Measurements from ENCODE around the gene UMODL1. TPM values are rescaled to one million over a fixed set of nuclear protein-coding genes. Genes with fewer than 3 reads are reported as not detected.

The UMODL1 gene
- total and polyA plus RNA-seq, 10 of the 15 experiments (the other 5 are each of a cell fraction or from before 2014, with no cell fraction given): 0.01 to 0.11 (median 0.03) TPM; not detected in 5

- SMC1A ChIA-PET (ENCODE audit: uncharacterized antibody, unreplicated experiment): no interaction called here
- ATAC-seq (no peak), FAIRE-seq (no peak), DNase-seq (ENCODE audit: low read depth, low spot score) (no peak)
- Histone ChIP-seq H3K4me2 (ENCODE audit: control insufficient read depth, insufficient read depth) (no peak overlapping the region), H3K9ac (ENCODE audit: control insufficient read depth, insufficient read depth, low read length) (no peak overlapping the region), H3K36me3 (ENCODE audit: control insufficient read depth in 2 of 2, insufficient read depth in 2 of 2, low read length in 1 of 2) (no peaks in the 10 kb centered on the region), H3K79me2 (ENCODE audit: control insufficient read depth, insufficient read depth, low read length) (no peaks in the 10 kb centered on the region), H3K9me3 (replicated peaks; ENCODE audit: control insufficient read depth, insufficient read depth, low read length) (no peaks in the 10 kb centered on the region), H3K27me3 (replicated peaks in 1 of 2; ENCODE audit: control insufficient read depth in 2 of 2, insufficient read depth in 2 of 2, low read length in 1 of 2) (no peaks in the 10 kb centered on the region), H2AFZ (ENCODE audit: control insufficient read depth, low read depth, low read length) (no peak overlapping the region), H3K4me1 (ENCODE audit: control insufficient read depth, insufficient read depth, low read length) (peaks cover 15% of the 10 kb centered on the region), H4K20me1 (ENCODE audit: control insufficient read depth, insufficient read depth) (no peaks in the 10 kb centered on the region), H3K27ac (ENCODE audit: control insufficient read depth, insufficient read depth) (no peak overlapping the region), H3K4me3 (no peak overlapping the region)
- CTCF ChIA-PET: no interaction called here
- intact Hi-C loops (cut with micrococcal nuclease; ENCODE audit: unreplicated experiment) (no loop called here), in situ Hi-C loops (cut with MboI) (no loop called here)
- RAD21 ChIA-PET (ENCODE audit: unreplicated experiment): interaction anchor here (0.6 kb wide), 1 partner anchor 293 kb away, joined by 3 read pairs; no protein-coding TSS in a partner anchor
- POLR2A ChIA-PET: no interaction called here
- 45% methylated on average over 17 of the region's 17 CpGs for WGBS (ENCODE audit: insufficient coverage, insufficient replicate concordance, low lambda C conversion rate, missing lambda C conversion rate)
- no peak for TF ChIP-seq GATAD2B (conservative IDR thresholded peaks at IDR 0.05; ENCODE audit: low read depth)
- no peak for TF ChIP-seq DPF2 (IDR thresholded peaks at IDR 0.05)
- no peak for TF ChIP-seq YBX1 (IDR thresholded peaks at IDR 0.05)
- no peak for TF ChIP-seq RELB (IDR thresholded peaks at IDR 0.05; ENCODE audit: low read depth)
- TF ChIP-seq NFXL1 (IDR thresholded peaks at IDR 0.05; ENCODE audit: borderline replicate concordance): no peak
- no peak for TF ChIP-seq SP1 (IDR thresholded peaks at IDR 0.05; ENCODE audit: low read depth, low read length)
- TF ChIP-seq RBBP5 (conservative IDR thresholded peaks at IDR 0.05): no peak
- TF ChIP-seq EED (IDR thresholded peaks at IDR 0.05; ENCODE audit: low read depth): no peak
- no peak for TF ChIP-seq MEF2B (IDR thresholded peaks at IDR 0.05; ENCODE audit: partially characterized antibody, poor library complexity, severe bottlenecking)
- no peak for TF ChIP-seq SIN3A (IDR thresholded peaks at IDR 0.05; ENCODE audit: low read depth, low read length)
- TF ChIP-seq GABPA (IDR thresholded peaks at IDR 0.05; ENCODE audit: low read depth): no peak
- TF ChIP-seq USF1 (IDR thresholded peaks at IDR 0.05; ENCODE audit: borderline replicate concordance, extremely low read length, insufficient read depth, low read depth, low read length): no peak
- no peak for TF ChIP-seq CBX3 (IDR thresholded peaks at IDR 0.05; ENCODE audit: borderline replicate concordance, low read depth)
- TF ChIP-seq IRF5 (IDR thresholded peaks at IDR 0.05; ENCODE audit: borderline replicate concordance): no peak
- BruUV-seq (replicated peaks): no TSS peak
Measured at GRCh38 chr21:42056996-42057689, 14.0 kb upstream of the UMODL1 start.

Measured in GM12878 (cell line).